Smooth muscle cell (in vitro differentiated cells): ENCODE results near the gene KLHL26. TPM values are rescaled to one million over a fixed set of nuclear protein-coding genes. Genes with fewer than 3 reads are reported as not detected.
"Not testable (repeated sequence)": the region's sequence is repeated elsewhere in the genome, so short reads cannot be mapped to it uniquely, and the experiment has no call there.

Source experiments
- DNase-seq: peaks from one replicate; lab custom pipeline; 2025; ENCODE audit not compliant: unreplicated experiment; lab: John Stamatoyannopoulos, UW
- H2AFZ ChIP-seq: fragments of 200-600 bp; sonication (generic); 2 replicates; pipeline ENCODE4 v1.6.0; 2016; ENCODE audit warnings: antibody characterized with exemption, low read depth, mild to moderate bottlenecking
- H3F3A ChIP-seq: fragments of 200-600 bp; sonication (generic); 2 replicates; pipeline ENCODE4 v1.6.0; 2017; ENCODE audit warnings: antibody characterized with exemption, low read depth
- H3K27ac ChIP-seq: fragments of 200-600 bp; sonication (generic); 2 replicates; pipeline ENCODE4 v1.5.1; 2016; ENCODE audit warnings: low read depth, mild to moderate bottlenecking
- H3K27me3 ChIP-seq: fragments of 200-600 bp; sonication (generic); 2 replicates; pipeline ENCODE4 v1.6.1; 2016; ENCODE audit warnings: low read depth, mild to moderate bottlenecking
- H3K36me3 ChIP-seq: fragments of 200-600 bp; sonication (generic); 2 replicates; pipeline ENCODE4 v1.5.1; 2016; ENCODE audit warnings: low read depth
- H3K4me1 ChIP-seq: fragments of 200-600 bp; sonication (generic); 2 replicates; pipeline ENCODE4 v1.5.1; 2016; ENCODE audit warnings: low read depth
- H3K4me2 ChIP-seq: fragments of 200-600 bp; sonication (generic); 2 replicates; pipeline ENCODE4 v1.6.0; 2016; ENCODE audit warnings: mild to moderate bottlenecking
- H3K4me3 ChIP-seq: fragments of 200-600 bp; sonication (generic); 2 replicates; pipeline ENCODE4 v1.5.1; 2016; ENCODE audit warnings: mild to moderate bottlenecking
- H3K79me2 ChIP-seq: fragments of 200-600 bp; sonication (generic); 2 replicates; pipeline ENCODE4 v1.6.0; 2016; ENCODE audit warnings: low read depth, mild to moderate bottlenecking
- H3K9ac ChIP-seq: fragments of 200-600 bp; sonication (generic); 2 replicates; pipeline ENCODE4 v1.6.0; 2016; ENCODE audit warnings: low read depth
- H3K9me3 ChIP-seq: fragments of 200-600 bp; sonication (generic); replicated peaks from 2 replicates; pipeline ENCODE4 v1.5.1; 2016; ENCODE audit warnings: low read depth
- H4K20me1 ChIP-seq: fragments of 200-600 bp; sonication (generic); 2 replicates; pipeline ENCODE4 v1.6.0; 2016; ENCODE audit warnings: low read depth
- WGBS: methylation state at CpG from one replicate; pipeline ENCODE4 v1.1.7; 2016; ENCODE audit warnings: low lambda C conversion rate; 5-methylcytosine and 5-hydroxymethylcytosine counted together
- polyA plus RNA-seq: library from polyadenylated mRNA; unstranded; fragments of >200 nt; fragmentation: Nextera tagmentation; extraction: Ambion mirVana; gene quantifications from 2 replicates; pipeline ENCODE4 v1.2.1, GENCODE V29; 2016
- total RNA-seq: library from RNA; depleted of rRNA; stranded (reverse); fragments of >200 nt; gene quantifications from 2 replicates; pipeline ENCODE4 v1.2.3, GENCODE V29; 2014
- TF ChIP-seq, protein P1 (sequence below): fragments of 200-600 bp; sonication (generic); IDR thresholded peaks from 2 replicates; pipeline ENCODE4 v1.5.1; 2017; ENCODE audit warnings: borderline replicate concordance, mild to moderate bottlenecking, antibody characterized with exemption; ENCODE audit not compliant: insufficient read depth, poor library complexity, severe bottlenecking

Gene KLHL26
- total and polyA plus RNA-seq, 2 experiments from 2014 or later = 3.9 to 7.6 TPM

DNA sequence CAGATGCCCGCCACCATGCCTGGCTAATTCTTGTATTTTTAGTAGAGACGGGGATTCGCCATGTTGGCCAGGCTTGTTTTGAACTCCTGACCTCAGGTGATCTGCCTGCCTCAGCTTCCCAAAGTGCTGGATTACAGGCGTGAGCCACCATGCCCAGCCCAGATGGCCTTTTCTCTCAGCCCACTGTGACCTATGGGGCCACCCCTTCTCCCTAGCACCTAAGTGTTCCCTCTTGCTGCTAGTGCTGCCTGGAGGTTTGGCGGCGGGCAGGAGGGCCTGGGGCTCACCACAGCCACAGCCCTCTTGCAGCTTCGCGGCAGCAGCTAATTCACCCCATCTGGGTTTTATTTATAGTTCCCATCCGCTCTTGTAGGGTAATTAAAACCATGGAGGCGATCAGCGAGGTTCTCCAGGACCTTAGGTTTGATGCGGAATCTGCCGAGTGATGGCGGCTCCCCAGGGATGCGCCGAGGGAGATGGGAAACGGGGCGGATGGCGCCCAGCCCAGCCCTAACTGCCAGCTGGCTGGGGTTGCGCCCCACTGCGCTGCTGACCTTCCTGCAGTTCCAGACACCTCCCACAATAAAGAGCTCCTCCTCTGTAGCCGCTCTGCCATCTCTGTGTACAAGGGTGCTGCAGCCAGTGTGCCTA, 45.0 kb upstream of the KLHL26 start:
- Histone ChIP-seq H3K27ac (no peak overlapping the region), H3F3A (peaks cover 39% of the 10 kb centered on the region), H3K9ac (no peak overlapping the region), H3K4me1 (peaks cover 10% of the 10 kb centered on the region), H3K36me3 (no peaks in the 10 kb centered on the region), H3K4me3 (no peak overlapping the region), H3K4me2 (no peak overlapping the region), H3K9me3 (no peaks in the 10 kb centered on the region), H3K79me2 (no peaks in the 10 kb centered on the region), H3K27me3 (no peaks in the 10 kb centered on the region), H2AFZ (no peak overlapping the region), H4K20me1 (peaks cover 41% of the 10 kb centered on the region)
- no peak for DNase-seq
- 94% methylated on average over 22 of the region's 22 CpGs for WGBS
- TF ChIP-seq, protein P1, sequence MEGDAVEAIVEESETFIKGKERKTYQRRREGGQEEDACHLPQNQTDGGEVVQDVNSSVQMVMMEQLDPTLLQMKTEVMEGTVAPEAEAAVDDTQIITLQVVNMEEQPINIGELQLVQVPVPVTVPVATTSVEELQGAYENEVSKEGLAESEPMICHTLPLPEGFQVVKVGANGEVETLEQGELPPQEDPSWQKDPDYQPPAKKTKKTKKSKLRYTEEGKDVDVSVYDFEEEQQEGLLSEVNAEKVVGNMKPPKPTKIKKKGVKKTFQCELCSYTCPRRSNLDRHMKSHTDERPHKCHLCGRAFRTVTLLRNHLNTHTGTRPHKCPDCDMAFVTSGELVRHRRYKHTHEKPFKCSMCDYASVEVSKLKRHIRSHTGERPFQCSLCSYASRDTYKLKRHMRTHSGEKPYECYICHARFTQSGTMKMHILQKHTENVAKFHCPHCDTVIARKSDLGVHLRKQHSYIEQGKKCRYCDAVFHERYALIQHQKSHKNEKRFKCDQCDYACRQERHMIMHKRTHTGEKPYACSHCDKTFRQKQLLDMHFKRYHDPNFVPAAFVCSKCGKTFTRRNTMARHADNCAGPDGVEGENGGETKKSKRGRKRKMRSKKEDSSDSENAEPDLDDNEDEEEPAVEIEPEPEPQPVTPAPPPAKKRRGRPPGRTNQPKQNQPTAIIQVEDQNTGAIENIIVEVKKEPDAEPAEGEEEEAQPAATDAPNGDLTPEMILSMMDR = no peak

DNA sequence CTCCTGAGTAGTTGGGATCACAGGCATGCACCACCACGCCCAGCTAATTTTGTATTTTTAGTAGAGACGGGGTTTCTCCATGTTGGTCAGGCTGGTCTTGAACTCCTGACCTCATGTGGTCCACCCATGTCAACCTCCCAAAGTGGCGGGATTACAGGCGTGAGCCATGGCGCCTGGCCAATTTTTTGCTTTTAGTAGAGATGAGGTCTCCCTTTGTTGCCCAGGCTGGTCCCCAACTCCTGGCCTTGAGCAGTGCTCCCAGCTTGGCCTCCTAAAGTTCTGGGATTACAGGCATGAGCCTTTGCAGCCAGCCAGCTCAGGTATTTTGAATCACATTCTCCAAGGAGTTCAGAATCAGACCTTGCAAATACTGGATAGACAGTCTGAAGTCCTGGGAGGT, 44.1 kb upstream of the KLHL26 start:
- Histone ChIP-seq H4K20me1 (peaks cover 41% of the 10 kb centered on the region), H3K4me1 (peaks cover 10% of the 10 kb centered on the region), H3F3A (peaks cover 39% of the 10 kb centered on the region)
- WGBS = 95% methylated on average over 5 of the region's 5 CpGs
- not testable (repeated sequence) for H3K9me3 ChIP-seq, H2AFZ ChIP-seq, H3K4me3 ChIP-seq, H3K9ac ChIP-seq, H3K79me2 ChIP-seq, DNase-seq, H3K36me3 ChIP-seq, H3K27me3 ChIP-seq, H3K27ac ChIP-seq, H3K4me2 ChIP-seq

DNA sequence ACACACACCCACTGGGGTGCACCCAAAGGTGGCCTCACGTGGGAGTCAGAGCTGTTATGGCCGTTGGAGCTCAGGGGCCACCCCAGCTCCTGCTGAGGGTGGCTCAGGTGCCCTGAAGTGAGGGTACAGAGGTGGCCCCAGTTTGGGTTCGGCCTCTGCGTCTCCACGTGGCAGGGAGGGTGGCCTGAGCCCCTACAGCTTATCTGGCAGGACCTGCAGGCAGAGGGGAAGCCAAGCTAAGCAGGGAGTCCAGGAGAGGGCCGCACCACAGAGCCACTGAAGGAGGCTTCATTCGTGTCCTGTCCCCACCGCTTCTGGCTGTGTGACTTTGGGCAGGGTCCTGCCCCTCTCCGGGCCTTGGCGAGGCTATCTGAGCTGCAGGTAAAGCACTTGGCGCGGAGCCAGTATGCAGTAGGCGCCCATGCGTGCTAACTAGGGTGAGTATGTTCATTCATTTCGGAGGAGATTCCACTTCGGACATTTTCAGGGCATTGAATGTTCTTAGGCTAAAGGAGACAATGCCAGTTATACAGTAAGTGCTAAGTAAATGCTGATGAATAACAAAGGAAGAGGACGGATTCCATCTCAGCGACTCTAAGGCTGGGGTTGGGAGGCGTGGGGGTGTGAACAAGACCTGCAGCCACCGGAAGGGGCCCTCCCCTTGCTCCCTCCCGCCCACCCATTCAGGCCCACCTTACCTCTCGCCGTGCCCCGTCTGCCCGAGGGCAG, 43.3 kb upstream of the KLHL26 start:
- Histone ChIP-seq H3F3A (peaks cover 34% of the 10 kb centered on the region), H3K79me2 (no peaks in the 10 kb centered on the region), H3K4me3 (peak overlapping the region; percentile 43), H4K20me1 (peaks cover 44% of the 10 kb centered on the region), H3K27ac (no peak overlapping the region), H3K4me2 (peak overlapping the region; percentile 95), H2AFZ (no peak overlapping the region), H3K36me3 (no peaks in the 10 kb centered on the region), H3K4me1 (peaks cover 10% of the 10 kb centered on the region), H3K9ac (no peak overlapping the region), H3K27me3 (no peaks in the 10 kb centered on the region), H3K9me3 (no peaks in the 10 kb centered on the region)
- DNase-seq = no peak
- 37% methylated on average over 24 of the region's 25 CpGs for WGBS
- TF ChIP-seq, protein P1 = no peak

DNA sequence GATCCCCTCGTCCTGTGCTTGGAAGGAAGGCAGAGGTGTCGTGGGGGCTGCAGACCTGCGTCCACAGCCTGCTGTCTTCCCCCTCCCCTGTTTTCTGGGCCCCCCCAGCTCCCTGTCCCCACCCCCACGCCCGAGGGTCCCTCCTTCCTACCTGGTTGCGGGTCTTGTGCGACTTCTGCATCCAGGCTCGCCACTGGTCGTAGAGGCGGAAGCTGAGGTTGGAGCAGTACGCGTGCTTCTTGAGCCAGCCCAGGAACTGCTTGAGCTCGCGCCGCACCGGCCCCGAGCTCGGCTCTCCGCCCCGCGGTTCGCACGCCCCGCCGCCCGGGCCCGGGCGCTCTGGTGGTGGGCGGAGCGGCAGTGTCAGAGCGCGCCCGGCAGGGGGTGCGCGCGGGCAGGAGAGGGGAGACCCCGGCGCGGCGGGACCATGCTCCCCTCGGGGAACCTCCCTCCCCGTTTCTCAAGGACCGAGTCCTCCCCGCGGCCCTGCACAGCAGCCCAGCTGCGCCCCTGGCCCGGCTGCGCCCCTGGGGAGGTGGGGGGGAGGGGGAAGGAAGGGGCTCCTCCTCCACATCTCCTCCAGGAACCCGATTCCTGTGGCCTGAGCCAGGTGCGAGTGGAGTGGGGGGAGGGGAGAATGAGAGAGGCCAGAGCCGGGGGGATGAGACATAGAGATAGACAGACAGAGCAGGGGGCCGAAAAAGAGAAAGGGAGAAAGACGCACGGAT, 42.6 kb upstream of the KLHL26 start:
- Histone ChIP-seq H3K4me2 (peak overlapping the region; percentile 95), H3K9ac (no peak overlapping the region), H2AFZ (no peak overlapping the region), H3K27me3 (no peaks in the 10 kb centered on the region), H3K4me3 (peak overlapping the region; percentile 43), H3K36me3 (no peaks in the 10 kb centered on the region), H3K79me2 (no peaks in the 10 kb centered on the region), H3K9me3 (no peaks in the 10 kb centered on the region), H4K20me1 (peaks cover 51% of the 10 kb centered on the region), H3K27ac (no peak overlapping the region), H3F3A (peaks cover 29% of the 10 kb centered on the region), H3K4me1 (peaks cover 10% of the 10 kb centered on the region)
- DNase-seq = peak; percentile 51
- 5% methylated on average over 30 of the region's 54 CpGs for WGBS
- TF ChIP-seq, protein P1 = peak; percentile 98
